Renal cortical epithelial cell (primary cell): ENCODE data around the gene KRTCAP2. TPM values are rescaled to one million over a fixed set of nuclear protein-coding genes. Genes with fewer than 3 reads are reported as not detected.
A peak's percentile ranks its signal among the peaks of the same experiment; 100 is the strongest.

ENCODE experiments used
- DNase-seq: peaks from one replicate; pipeline ENCODE4 v3.0.0-alpha.2; 2011; ENCODE audit warnings: low read depth
- total RNA-seq: library from RNA; depleted of rRNA; stranded (reverse); fragments of >200 nt; gene quantifications from 2 replicates; pipeline ENCODE4 v1.2.3, GENCODE V29; 2014

Gene KRTCAP2
- total RNA-seq, 1 donor from 2014 or later = 65.4 TPM

DNA sequence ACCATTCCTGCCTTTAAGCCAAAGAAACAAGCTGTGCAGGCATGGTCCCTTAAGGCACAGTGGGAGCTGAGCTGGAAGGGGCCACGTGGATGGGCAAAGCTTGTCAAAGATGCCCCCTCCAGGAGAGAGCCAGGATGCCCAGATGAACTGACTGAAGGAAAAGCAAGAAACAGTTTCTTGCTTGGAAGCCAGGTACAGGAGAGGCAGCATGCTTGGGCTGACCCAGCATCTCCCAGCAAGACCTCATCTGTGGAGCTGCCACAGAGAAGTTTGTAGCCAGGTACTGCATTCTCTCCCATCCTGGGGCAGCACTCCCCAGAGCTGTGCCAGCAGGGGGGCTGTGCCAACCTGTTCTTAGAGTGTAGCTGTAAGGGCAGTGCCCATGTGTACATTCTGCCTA lies 38.8 kb downstream of the KRTCAP2 start:
- DNase-seq = no peak

GRCh38 chr1:155133799-155134281 lies 39.3 kb downstream of the KRTCAP2 start:
- no peak for DNase-seq

DNA sequence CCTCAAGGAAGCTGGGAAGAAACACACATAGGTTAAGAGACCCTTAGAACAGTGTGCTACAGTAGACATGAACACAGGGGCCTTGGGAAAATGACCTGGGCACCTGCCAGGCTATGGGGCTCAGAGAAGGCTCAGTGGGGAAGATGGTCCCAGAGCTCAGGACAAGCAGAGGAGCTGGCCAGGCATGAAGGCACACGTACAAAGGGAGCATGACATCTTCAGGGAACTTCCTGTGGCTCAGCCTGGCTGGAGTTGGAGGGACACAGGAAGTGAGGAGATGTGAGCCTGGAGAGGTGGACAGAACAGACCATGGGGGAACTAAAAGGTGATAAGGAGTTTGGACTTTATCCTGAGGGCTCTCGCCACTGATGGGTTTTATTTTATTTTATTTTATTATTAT lies 41.2 kb downstream of the KRTCAP2 start:
- DNase-seq = no peak

DNA sequence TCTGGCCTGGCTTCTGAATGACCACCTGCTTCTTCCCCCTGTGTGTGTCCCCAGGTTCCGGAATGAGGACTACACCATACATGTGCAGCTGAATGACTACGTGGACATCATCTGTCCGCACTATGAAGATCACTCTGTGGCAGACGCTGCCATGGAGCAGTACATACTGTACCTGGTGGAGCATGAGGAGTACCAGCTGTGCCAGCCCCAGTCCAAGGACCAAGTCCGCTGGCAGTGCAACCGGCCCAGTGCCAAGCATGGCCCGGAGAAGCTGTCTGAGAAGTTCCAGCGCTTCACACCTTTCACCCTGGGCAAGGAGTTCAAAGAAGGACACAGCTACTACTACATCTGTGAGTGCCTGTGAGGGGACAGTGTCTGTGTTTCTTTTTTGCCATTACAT lies 41.8 kb downstream of the KRTCAP2 start:
- no peak for DNase-seq

GRCh38 chr1:155130272-155131006 lies 42.7 kb downstream of the KRTCAP2 start:
- DNase-seq = no peak

DNA sequence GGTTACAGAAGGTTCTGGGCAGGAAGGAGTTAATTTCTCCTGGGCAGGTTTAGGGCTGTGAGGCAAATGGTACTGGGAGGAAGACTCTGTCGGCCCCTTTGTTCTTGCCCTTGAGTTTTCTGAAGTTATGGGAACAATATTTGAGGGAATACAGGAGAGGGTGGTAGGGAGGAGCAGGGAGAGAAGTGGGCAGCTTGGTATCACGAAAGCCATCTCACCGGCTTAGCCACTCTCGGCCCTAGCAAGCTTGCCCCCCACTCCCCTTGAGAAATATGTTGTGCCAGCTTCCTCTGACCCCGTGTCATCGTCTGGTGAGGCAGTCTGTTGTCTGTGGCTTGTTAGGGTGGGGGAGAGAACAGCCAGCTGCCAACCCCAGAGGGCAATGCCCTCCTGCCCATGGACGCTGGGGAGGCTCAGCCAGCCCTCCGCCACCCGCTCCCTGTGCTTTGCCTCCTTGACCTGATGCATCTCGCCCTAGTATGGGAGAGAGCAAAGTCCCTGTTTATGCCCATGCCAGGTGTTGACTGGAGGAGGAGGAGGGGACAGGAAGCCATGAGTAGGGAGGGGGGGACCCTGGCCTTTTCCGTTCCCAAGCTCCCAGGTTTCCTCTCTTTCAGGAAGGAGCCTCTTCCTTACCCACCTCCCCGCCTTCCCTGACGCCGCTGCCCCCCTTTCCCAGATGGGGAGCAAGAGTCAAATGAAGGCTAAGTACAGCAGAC lies 44.2 kb downstream of the KRTCAP2 start:
- DNase-seq = peak; percentile 62

DNA sequence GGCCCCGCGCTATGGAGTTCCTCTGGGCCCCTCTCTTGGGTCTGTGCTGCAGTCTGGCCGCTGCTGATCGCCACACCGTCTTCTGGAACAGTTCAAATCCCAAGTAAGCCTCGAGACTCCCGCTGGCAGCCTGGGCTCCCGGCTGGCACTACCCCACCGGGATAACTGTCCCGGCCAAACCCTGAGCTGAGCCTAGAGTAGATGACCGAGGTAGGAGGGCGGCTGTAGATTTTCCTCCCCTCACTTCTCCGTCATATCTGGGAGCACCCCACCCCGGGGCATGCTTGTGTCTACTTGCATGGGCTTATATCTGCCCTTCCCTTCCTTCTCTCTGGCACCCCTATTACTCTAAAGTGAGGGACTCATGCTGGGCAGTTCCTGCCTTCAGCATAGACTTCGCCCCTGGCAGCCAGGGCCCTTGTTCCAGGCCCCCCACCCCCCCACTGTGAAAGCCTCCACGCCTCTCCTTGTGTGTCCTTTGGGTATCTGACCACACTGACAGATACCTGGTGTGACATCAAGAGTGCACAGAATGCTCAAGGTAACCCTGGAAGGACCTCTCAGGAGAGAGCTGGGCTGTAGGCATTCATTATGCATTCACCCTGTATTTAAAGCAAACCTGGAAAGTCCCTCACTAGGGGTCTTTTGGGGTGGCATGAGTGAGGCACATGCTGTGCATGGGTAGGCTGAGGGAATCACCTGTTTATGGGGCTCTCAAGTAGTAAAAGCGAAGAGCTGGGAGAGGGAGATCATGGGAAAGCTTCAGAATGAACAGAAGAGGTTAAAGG lies 44.9 kb downstream of the KRTCAP2 start:
- DNase-seq = no peak

- DNase-seq = peak; percentile 96
These were observed 45.8 kb downstream of the KRTCAP2 start, which contains the start of gene EFNA1 for GRCh38 chr1:155127105-155127966. Gene EFNA1, plus strand, starts transcription at chr1:155127876. Its CDS starts 102 bp downstream, at chr1:155127978.

- DNase-seq = peak; percentile 80
These were observed 46.5 kb downstream of the KRTCAP2 start for GRCh38 chr1:155126556-155127104.

GRCh38 chr1:155125946-155126555 lies 47.1 kb downstream of the KRTCAP2 start:
- DNase-seq = no peak

- DNase-seq = no peak
These were observed 47.6 kb downstream of the KRTCAP2 start for GRCh38 chr1:155125511-155125945.

GRCh38 chr1:155124503-155125463 lies 48.3 kb downstream of the KRTCAP2 start:
- DNase-seq = peak; percentile 91

- DNase-seq = peak; percentile 75
These were observed 49.3 kb downstream of the KRTCAP2 start for GRCh38 chr1:155123801-155124200.

DNA sequence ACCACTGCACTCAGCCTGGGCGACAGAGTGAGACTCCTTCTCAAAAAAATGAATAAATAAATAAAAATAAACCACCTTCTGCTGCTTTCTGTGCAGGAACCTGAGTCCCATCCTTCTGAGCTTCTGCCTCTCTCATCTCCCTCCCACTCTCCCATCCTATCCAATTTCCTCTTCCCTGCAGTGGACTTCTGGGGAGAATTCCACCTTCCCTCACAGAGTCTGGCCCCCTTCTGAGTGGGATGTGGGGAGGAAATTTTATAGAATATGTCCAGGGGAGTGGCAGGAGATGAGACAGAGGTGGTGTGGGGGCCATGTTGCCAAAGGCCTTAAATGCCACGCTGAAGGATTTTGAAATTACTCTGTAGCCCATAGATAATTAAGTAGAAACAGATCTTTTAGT lies 50.8 kb downstream of the KRTCAP2 start:
- DNase-seq = no peak

DNA sequence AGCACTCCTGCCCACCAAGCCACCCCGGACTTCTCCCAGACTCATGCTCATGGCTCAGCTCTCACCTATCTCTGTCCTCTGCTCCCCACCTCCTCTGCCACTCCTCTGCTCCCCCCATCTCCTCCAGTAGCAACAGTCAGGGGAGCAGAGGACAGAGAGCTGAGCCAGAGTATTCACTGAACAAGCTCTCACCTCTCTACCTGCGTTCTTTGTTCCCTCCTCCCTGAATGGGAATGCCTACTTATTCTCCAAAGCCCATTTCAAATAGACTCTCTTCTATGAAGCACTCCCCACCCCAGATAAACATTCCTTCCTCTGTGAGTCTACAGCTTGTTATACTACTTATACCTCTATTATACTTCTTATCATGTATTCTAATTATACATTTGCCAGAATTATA lies 51.9 kb downstream of the KRTCAP2 start:
- DNase-seq = no peak

- DNase-seq = no peak
These were observed 52.9 kb downstream of the KRTCAP2 start for GRCh38 chr1:155120253-155120652.
